ENCODE results near the gene SLA2. TPM values are rescaled to one million over a fixed set of nuclear protein-coding genes. Genes with fewer than 3 reads are reported as not detected.

SLA2 gene
- polyA plus RNA-seq, 1 donor, result 0.13 TPM

DNA sequence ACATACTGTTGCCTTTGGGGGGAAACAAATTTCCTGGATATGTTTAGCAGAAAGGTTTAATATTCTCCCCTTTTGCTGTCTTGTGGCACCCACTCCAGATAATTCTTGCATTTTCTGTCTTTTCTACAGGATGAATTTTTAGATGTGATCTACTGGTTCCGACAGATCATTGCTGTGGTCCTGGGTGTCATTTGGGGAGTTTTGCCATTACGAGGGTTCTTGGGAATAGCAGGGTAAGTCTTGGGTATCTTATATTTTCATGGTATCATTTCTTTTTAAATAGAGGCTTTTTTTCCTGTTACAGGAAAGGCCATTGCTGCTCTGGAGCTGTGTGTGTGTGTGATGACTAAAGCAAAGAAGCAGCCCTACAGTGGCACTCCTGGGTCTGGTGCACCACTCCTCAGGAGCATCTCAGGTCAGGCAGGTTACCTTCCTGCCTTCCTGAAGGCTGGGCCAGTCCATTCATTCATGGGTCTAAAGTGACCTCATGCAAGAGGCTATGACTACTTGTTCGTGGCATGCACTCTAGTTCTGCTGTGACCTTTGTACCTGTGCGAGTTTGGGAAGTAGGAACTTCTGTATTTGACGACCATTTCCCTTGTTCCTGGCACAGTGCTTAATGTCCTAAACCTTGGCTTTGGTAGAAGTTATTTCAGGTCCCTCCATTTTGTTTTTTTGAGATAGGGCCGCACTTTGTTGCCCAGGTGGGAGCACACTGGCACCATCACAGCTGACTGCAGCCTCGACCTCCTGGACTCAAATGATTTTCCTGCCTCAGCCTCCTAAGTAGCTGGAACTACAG is 38.2 kb downstream of the SLA2 start:
- DNase-seq, result no peak

GRCh38 chr20:36606158-36607066 is 39.6 kb downstream of the SLA2 start:
- no peak for DNase-seq

DNA sequence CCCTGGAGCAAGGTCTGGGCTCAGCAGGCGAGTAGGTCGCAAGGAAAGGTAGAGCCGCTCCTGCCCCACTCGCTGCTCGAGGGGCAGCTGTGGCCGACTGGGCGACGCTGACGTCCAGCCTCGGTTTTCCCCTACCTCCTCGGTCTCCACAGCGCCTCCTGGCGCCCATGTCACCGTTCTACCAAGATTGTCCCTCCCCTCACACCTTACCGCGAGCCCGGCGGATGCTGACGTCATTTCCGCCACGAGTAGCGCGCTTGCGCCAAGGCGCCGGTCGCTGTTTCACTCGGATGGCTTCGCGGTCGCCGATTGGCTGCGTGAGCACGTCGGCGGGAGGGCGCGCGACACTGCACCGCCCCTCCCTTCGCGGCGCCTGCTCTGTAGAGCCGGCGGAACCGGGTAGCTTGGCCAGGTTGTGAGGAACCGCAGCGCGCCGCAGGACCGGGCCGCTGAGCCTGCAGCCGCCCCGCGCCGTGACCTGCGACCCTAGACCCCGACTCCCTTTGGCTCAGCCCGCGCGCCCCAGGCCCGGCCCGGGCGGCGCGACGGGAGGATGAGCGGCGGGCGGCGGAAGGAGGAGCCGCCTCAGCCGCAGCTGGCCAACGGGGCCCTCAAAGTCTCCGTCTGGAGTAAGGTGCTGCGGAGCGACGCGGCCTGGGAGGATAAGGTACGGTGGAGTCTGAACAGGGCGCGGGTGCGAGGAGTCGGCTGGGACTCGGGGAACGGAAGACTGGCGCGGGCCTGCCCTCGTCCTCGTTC is 40.4 kb downstream of the SLA2 start, which contains the start of gene RAB5IF:
Gene RAB5IF, plus strand, starts transcription at position 381 of the 759 bp plus-strand sequence. Its CDS starts 173 bp downstream, at position 554.
- DNase-seq, result peak; percentile 100

DNA sequence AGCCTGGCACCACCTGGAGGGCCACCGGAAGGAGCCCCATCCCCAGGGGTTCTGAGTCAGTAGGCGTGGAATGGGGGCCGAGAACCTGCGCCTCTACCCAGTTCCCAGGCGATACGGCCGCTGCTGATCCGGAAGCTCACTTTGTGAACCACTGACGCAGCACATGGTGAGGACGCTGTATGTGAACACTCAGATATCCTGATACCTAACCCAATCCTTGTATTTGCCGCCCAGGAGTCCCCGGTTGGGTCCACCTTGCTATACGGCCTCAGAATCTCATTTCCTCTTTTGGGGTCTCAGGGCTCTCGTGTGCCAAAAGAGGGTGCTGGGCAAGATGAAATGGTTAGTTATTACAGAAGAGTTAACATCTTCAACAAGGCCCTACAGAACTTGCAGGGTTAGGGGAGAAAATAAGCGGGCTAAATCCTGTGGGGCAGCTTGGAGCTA is 41.0 kb downstream of the SLA2 start:
- no peak for DNase-seq

DNA sequence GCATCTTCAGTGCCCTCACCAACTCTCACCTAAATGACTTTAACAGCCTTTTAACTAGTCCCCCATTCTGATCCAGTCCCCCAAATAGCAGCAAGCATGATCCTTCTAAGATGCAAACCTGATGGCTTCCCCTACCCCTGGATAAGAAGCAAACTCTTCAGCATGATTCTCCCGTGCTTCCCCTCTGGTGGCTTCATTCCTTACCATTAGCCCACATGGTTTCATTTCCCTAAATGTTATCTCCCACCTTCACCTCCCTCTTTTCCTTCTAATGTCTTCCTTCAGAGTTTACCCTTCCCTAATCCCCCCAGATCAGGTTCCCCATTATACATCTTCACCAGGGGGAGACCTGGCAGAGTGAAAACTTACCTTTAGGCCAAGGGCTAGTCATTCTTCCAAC is 44.5 kb downstream of the SLA2 start:
- DNase-seq, result no peak

- DNase-seq, result no peak
These were observed 46.1 kb downstream of the SLA2 start for GRCh38 chr20:36599912-36600345.

- no peak for DNase-seq
These were observed 52.6 kb downstream of the SLA2 start for GRCh38 chr20:36593347-36593929.

- DNase-seq, result no peak
These were observed 53.9 kb downstream of the SLA2 start for GRCh38 chr20:36591854-36592641.

DNA sequence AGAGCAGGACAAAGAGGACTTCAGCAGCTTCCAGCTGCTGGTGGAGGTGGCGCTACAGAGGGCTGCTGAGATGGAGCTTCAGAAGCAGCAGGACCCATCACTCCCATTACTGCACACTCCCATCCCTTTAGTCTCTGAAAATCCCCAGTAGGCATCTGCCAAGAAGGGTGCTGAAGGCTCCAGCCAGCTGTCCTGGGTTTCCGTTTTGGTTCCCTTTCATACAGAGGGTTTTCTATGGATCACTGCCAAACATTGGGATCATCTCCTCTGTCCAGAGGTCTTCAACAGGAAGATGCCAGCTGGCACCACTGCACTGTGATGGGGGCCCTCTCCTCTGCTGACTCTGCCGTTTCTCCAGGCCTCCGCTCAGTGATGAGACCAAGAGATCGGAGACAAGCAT is 54.7 kb downstream of the SLA2 start:
- no peak for DNase-seq

DNA sequence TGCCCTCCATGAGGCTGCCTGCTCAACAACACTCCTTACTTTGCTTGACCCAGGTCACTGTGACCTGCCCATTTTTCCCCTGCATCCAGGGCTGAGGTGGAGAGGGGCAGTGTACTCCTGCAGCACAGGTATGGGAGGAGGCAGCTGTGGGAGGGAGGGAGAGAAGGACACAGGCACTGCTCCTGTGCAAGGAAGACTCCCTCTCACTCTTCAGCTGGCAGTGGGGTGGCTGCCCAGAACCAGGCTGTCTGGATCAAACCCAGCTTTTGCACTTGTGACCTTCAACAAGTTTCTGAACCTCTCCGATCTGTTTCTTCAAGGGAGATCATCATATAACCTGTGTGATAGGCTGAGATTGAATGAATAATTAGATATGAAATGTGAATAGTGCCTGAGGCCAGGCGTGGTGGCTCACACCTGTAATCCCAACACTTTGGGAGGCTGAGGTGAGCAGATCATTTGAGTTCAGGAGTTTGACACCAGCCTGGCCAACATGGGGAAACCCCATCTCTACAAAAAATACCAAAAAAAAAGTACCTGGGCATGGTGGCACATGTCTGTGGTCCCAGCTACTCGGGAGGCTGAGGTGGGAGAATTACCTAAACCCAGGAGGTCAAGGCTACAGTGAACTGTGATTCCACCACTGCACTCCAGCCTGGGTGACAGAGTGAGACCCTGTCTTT is 58.5 kb downstream of the SLA2 start:
- DNase-seq, result no peak

DNA sequence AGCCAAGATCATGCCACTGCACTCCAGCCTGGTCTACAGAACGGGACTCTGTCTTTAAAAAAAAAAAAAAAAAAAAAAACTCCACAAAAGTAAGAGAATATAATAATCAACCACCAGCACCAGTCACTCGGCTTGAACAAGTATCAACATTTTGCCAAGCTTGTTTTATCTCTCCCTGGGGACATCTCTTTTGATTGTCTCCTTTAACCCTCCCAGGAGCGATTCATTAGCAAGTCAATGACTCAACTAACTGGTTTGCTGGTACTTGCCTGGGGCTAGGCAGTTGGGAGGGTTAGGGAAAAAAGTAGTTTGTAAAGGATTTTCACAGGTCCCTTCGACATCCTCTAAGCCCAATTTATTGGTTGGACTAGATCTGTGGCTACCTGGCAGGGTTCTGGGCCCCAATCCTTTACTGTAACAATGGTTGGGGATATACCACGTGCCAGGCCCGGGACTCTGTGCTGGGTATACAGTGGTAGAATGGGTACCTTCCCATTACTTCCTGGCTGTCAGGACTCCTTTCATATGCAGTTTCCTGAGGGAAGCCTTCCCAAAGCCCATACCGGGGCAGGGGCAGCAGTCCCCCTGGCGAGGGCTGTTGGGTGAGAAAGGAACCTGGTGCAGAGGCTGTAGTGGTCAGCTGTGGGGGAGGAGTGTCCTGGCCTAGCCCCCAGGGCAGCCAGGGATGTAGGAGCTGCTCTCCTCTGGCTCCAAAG is 60.4 kb downstream of the SLA2 start:
- DNase-seq, result no peak

- no peak for DNase-seq
These were observed 61.9 kb downstream of the SLA2 start for GRCh38 chr20:36584018-36584481.

DNA sequence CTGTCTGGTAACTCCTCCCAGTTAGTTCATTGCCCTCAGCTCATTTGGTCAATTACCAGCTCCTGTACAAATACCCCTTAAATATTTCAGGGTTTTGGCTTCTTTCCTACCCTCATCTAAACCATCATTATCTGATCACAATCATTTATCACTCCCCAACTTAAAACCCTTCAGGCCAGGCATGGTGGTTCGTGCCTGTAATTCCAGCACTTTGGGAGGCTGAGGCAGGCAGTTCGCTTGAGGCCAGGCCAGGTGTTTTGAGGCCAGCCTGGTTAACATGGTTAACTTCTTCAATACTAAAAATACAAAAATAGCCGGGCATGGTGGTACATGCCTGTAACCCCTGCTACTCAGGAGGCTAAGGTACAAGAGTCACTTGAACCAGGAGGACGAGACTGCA is 63.2 kb downstream of the SLA2 start:
- no peak for DNase-seq

DNA sequence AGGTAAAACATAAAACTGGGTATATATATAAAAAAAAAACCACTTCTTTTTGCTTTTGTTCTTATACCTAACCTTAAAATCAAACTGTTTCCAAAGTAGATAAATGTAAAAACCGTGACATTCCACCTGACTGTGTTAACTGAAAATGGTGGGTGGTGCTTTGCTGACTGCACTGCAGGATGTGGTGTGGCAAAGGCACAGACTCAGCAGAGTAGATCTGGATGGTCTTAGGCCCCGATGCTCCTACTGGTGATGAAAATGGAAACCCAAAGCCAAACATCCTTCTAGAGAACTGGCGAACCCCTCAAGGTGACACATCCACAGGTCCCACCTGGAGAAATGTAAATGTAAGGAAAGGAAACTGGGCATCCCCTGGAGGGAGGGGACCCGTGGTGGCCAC is 63.7 kb downstream of the SLA2 start:
- DNase-seq, result no peak

GRCh38 chr20:36579996-36580545 is 65.9 kb downstream of the SLA2 start:
- no peak for DNase-seq

GRCh38 chr20:36578356-36579041 is 67.5 kb downstream of the SLA2 start:
- no peak for DNase-seq

GRCh38 chr20:36576081-36576445 is 69.9 kb downstream of the SLA2 start:
- DNase-seq, result no peak

GRCh38 chr20:36574366-36575135 is 71.4 kb downstream of the SLA2 start:
- DNase-seq, result peak; percentile 48

All from hindlimb muscle (tissue), 1 donor.